Type B pancreatic cell (in vitro differentiated cells): ENCODE measurements around the gene SMARCB1. TPM values are rescaled to one million over a fixed set of nuclear protein-coding genes. Genes with fewer than 3 reads are reported as not detected.

Source experiments
- DNase-seq: peaks from one replicate; pipeline ENCODE4 v3.0.0; 2021; ENCODE audit warnings: mixed read lengths; ENCODE audit not compliant: unreplicated experiment; ENCODE audit errors: extremely low spot score
- H3K27ac Mint-ChIP-seq: 2 replicates; pipeline ENCODE4 v1.8.0; 2021; ENCODE audit warnings: mild to moderate bottlenecking, mixed read lengths
- H3K27me3 Mint-ChIP-seq: 2 replicates; pipeline ENCODE4 v1.8.0; 2021; ENCODE audit warnings: mixed read lengths
- H3K36me3 Mint-ChIP-seq: 2 replicates; pipeline ENCODE4 v1.8.0; 2021; ENCODE audit warnings: mixed read lengths
- H3K4me1 Mint-ChIP-seq: one replicate; pipeline ENCODE4 v1.8.0; 2021; ENCODE audit warnings: mixed read lengths; ENCODE audit not compliant: unreplicated experiment
- H3K4me3 Mint-ChIP-seq: 2 replicates; pipeline ENCODE4 v1.8.0; 2021; ENCODE audit warnings: mild to moderate bottlenecking, mixed read lengths
- H3K9me3 Mint-ChIP-seq: 2 replicates; pipeline ENCODE4 v1.8.0; 2021; ENCODE audit warnings: mixed read lengths
- total RNA-seq: library from RNA; stranded (reverse); gene quantifications from 2 replicates; pipeline ENCODE4 v1.2.1, GENCODE V29; 2021; ENCODE audit warnings: low replicate concordance
- TF ChIP-seq, protein P1 (sequence below): fragments of 200-600 bp; sonication (generic); conservative IDR thresholded peaks from 2 replicates; pipeline ENCODE4 v1.5.0; 2021; ENCODE audit warnings: antibody characterized with exemption, mild to moderate bottlenecking

Gene SMARCB1
- total RNA-seq, 1 donor from 2014 or later = 159 TPM

DNA sequence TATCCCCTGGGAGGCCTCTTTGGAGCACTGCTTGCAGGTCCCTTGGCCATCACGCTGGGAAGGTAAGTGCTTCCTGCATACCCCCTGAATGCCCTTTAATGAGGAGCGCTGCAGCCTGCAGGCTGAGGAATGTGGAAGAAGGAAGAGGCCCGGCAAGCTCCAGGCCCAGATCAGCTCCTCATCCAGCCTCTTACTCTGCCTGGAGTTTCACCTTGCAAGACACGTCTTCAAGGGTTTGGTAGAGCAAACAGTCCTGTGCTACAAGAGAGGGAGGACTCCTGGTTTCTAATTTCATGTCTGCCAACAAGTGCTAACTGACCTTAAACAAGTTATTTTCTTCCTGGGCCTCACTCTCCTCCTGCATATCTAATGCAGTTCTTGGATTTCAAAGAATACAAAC, 81.8 kb downstream of the SMARCB1 start:
- Mint-ChIP-seq H3K36me3 (peaks cover 24% of the 10 kb centered on the region), H3K4me1 (no peaks in the 10 kb centered on the region), H3K27ac (no peak overlapping the region), H3K9me3 (no peaks in the 10 kb centered on the region), H3K27me3 (no peaks in the 10 kb centered on the region), H3K4me3 (no peak overlapping the region)
- TF ChIP-seq, protein P1, sequence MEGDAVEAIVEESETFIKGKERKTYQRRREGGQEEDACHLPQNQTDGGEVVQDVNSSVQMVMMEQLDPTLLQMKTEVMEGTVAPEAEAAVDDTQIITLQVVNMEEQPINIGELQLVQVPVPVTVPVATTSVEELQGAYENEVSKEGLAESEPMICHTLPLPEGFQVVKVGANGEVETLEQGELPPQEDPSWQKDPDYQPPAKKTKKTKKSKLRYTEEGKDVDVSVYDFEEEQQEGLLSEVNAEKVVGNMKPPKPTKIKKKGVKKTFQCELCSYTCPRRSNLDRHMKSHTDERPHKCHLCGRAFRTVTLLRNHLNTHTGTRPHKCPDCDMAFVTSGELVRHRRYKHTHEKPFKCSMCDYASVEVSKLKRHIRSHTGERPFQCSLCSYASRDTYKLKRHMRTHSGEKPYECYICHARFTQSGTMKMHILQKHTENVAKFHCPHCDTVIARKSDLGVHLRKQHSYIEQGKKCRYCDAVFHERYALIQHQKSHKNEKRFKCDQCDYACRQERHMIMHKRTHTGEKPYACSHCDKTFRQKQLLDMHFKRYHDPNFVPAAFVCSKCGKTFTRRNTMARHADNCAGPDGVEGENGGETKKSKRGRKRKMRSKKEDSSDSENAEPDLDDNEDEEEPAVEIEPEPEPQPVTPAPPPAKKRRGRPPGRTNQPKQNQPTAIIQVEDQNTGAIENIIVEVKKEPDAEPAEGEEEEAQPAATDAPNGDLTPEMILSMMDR = no peak
- no peak for DNase-seq

DNA sequence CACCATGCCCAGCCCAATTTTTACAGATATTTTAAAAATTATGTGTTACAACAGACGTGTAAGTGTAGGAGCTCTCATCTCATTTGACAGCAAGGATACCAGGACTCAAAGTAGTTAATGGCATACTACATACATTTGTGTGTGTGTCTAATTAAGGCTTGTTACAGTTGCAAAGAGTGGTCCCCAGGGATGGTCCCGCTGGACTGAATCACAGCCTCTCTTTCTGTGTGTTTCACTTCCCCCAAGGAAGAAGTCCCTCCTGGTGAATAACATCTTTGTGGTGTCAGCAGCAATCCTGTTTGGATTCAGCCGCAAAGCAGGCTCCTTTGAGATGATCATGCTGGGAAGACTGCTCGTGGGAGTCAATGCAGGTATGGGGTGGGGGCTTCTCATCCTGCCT, 88.1 kb downstream of the SMARCB1 start:
- TF ChIP-seq, protein P1 = no peak
- no peak overlapping the region for H3K27ac Mint-ChIP-seq
- DNase-seq = no peak
- H3K36me3 Mint-ChIP-seq = peaks cover 27% of the 10 kb centered on the region
- no peak overlapping the region for H3K4me3 Mint-ChIP-seq
- no peaks in the 10 kb centered on the region for H3K27me3 Mint-ChIP-seq
- H3K9me3 Mint-ChIP-seq = no peaks in the 10 kb centered on the region
- H3K4me1 Mint-ChIP-seq = no peaks in the 10 kb centered on the region

DNA sequence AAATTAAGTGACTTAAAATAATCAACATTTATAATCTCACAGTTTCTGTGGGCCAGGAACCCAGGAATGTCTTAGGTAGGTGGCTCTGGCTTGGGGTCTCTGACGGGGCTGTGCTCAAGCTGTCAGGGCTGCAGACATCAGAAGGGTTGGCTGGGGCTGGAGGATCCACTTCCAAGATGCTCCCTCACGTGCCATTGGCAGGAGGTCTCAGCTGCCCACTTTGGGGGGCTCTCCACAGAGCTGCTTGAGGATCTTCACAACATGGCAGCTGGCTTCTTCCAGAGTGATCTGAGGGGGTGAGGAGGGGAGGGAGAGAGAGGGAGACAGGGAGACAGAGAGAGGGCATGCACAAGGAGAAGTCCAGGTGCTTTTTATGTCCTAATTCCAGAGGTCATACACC, 89.0 kb downstream of the SMARCB1 start:
- TF ChIP-seq, protein P1 = no peak
- Mint-ChIP-seq H3K36me3 (peaks cover 29% of the 10 kb centered on the region), H3K4me3 (no peak overlapping the region), H3K9me3 (no peaks in the 10 kb centered on the region), H3K4me1 (no peaks in the 10 kb centered on the region), H3K27me3 (no peaks in the 10 kb centered on the region), H3K27ac (no peak overlapping the region)
- DNase-seq = no peak

DNA sequence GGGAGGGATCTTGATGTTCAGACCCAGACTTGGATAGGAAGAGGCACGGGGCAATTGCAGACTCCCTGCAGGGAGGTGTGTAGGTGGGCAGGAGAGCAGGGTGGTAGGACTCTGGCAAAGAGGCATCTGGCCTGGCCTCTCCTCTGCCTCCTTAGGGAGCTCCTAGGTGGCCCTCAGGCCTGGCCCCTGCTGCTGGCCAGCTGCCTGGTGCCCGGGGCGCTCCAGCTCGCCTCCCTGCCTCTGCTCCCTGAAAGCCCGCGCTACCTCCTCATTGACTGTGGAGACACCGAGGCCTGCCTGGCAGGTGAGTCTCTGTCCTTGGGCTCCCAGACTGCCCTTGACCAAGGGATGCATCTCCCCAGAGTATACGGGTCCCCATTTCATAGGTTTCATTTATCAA, 90.8 kb downstream of the SMARCB1 start:
- no peaks in the 10 kb centered on the region for H3K9me3 Mint-ChIP-seq
- H3K4me1 Mint-ChIP-seq = no peaks in the 10 kb centered on the region
- peaks cover 36% of the 10 kb centered on the region for H3K36me3 Mint-ChIP-seq
- H3K4me3 Mint-ChIP-seq = no peak overlapping the region
- DNase-seq = no peak
- TF ChIP-seq, protein P1 = no peak
- H3K27ac Mint-ChIP-seq = no peak overlapping the region
- no peaks in the 10 kb centered on the region for H3K27me3 Mint-ChIP-seq

DNA sequence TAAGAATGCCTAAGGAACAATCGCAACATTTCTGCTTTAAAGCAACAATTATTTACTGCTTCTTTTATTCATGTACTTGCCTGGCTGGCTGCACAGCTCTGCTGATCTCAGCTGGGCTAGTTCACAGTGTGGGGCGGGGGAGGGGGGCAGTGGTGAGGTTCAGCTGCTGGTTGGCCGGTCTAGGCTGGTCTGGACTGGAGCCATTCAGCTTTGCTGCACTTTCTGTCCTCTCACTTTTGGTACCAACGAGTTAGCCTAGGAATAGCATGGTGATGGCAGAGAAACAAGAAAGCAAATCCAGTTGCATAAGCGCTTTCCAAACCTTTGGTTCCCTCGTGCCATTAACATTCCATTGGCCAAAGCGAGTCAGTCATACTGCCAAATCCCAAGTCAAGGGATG, 91.5 kb downstream of the SMARCB1 start:
- no peak for DNase-seq
- Mint-ChIP-seq H3K27me3 (no peaks in the 10 kb centered on the region), H3K4me1 (no peaks in the 10 kb centered on the region), H3K4me3 (no peak overlapping the region), H3K36me3 (peaks cover 36% of the 10 kb centered on the region), H3K9me3 (no peaks in the 10 kb centered on the region), H3K27ac (no peak overlapping the region)
- TF ChIP-seq, protein P1 = no peak

DNA sequence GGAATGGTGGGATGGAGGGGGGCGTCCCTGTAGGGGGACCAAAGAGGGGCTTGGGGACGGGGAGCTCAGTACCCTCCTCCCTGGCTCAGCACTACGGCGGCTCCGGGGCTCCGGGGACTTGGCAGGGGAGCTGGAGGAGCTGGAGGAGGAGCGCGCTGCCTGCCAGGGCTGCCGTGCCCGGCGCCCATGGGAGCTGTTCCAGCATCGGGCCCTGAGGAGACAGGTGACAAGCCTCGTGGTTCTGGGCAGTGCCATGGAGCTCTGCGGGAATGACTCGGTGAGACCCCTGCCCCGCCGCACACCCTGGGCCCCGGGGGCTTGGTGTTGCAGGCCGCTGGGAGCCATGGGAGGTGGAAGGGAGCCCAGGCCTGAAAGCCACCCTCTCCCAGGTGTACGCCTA, 95.6 kb downstream of the SMARCB1 start:
- Mint-ChIP-seq H3K4me3 (no peak overlapping the region), H3K4me1 (no peaks in the 10 kb centered on the region), H3K9me3 (no peaks in the 10 kb centered on the region), H3K27me3 (no peaks in the 10 kb centered on the region), H3K36me3 (peaks cover 27% of the 10 kb centered on the region), H3K27ac (peak overlapping the region; percentile 41)
- TF ChIP-seq, protein P1 = no peak
- no peak for DNase-seq
